ENCODE results near the gene MBOAT1.

MBOAT1 gene

GRCh38 chr6:20178327-20178726 is 33.9 kb downstream of the MBOAT1 start:
- Histone ChIP-seq H3K27me3 (ENCODE audit: insufficient read depth, low read depth, severe bottlenecking) (no peaks in the 10 kb centered on the region), H3K9me3 (ENCODE audit: severe bottlenecking) (peaks cover 4% of the 10 kb centered on the region), H3K36me3 (no peaks in the 10 kb centered on the region), H3K27ac (no peak overlapping the region), H3K4me3 (ENCODE audit: low read depth, low read length) (no peak overlapping the region)
- TF ChIP-seq CTCF (IDR thresholded peaks at IDR 0.05; ENCODE audit: low read depth, low read length) = no peak
- DNase-seq = no peak

GRCh38 chr6:20175810-20176410 is 36.4 kb downstream of the MBOAT1 start:
- Histone ChIP-seq H3K27me3 (ENCODE audit: insufficient read depth, low read depth, severe bottlenecking) (no peaks in the 10 kb centered on the region), H3K36me3 (no peaks in the 10 kb centered on the region), H3K27ac (no peak overlapping the region), H3K9me3 (ENCODE audit: severe bottlenecking) (peaks cover 4% of the 10 kb centered on the region), H3K4me3 (ENCODE audit: low read depth, low read length) (no peak overlapping the region)
- no peak for DNase-seq
- TF ChIP-seq CTCF (IDR thresholded peaks at IDR 0.05; ENCODE audit: low read depth, low read length) = no peak

GRCh38 chr6:20173833-20174792 is 38.2 kb downstream of the MBOAT1 start:
- H3K9me3 ChIP-seq (ENCODE audit: severe bottlenecking) = no peaks in the 10 kb centered on the region
- H3K27ac ChIP-seq = no peak overlapping the region
- no peak for DNase-seq
- H3K4me3 ChIP-seq (ENCODE audit: low read depth, low read length) = no peak overlapping the region
- no peaks in the 10 kb centered on the region for H3K36me3 ChIP-seq
- H3K27me3 ChIP-seq (ENCODE audit: insufficient read depth, low read depth, severe bottlenecking) = no peaks in the 10 kb centered on the region
- TF ChIP-seq CTCF (IDR thresholded peaks at IDR 0.05; ENCODE audit: low read depth, low read length) = no peak

- no peak overlapping the region for H3K27ac ChIP-seq
- H3K4me3 ChIP-seq (ENCODE audit: low read depth, low read length) = no peak overlapping the region
- TF ChIP-seq CTCF (IDR thresholded peaks at IDR 0.05; ENCODE audit: low read depth, low read length) = no peak
- no peaks in the 10 kb centered on the region for H3K9me3 ChIP-seq (ENCODE audit: severe bottlenecking)
- DNase-seq = no peak
- H3K27me3 ChIP-seq (ENCODE audit: insufficient read depth, low read depth, severe bottlenecking) = no peaks in the 10 kb centered on the region
- H3K36me3 ChIP-seq = no peaks in the 10 kb centered on the region
These were observed 39.3 kb downstream of the MBOAT1 start for GRCh38 chr6:20172842-20173456.

- DNase-seq = no peak
- Histone ChIP-seq H3K27me3 (ENCODE audit: insufficient read depth, low read depth, severe bottlenecking) (no peaks in the 10 kb centered on the region), H3K27ac (no peak overlapping the region), H3K4me3 (ENCODE audit: low read depth, low read length) (no peak overlapping the region), H3K9me3 (ENCODE audit: severe bottlenecking) (no peaks in the 10 kb centered on the region), H3K36me3 (no peaks in the 10 kb centered on the region)
- TF ChIP-seq CTCF (IDR thresholded peaks at IDR 0.05; ENCODE audit: low read depth, low read length) = no peak
These were observed 41.7 kb downstream of the MBOAT1 start for GRCh38 chr6:20170455-20171148.
